Gastrocnemius medialis (tissue), 4 donors: Measurements from ENCODE around the gene EFNB3. TPM values are rescaled to one million over a fixed set of nuclear protein-coding genes. Genes with fewer than 3 reads are reported as not detected.
A peak's percentile ranks its signal among the peaks of the same experiment; 100 is the strongest.

Experiments used
- ATAC-seq, 2 donors: fragments of 150-250 bp; one replicate each; pipeline ENCODE4 v1.9.1; 2016
- DNase-seq, 2 donors: peaks; one replicate each; pipeline ENCODE4 v3.0.0-alpha.2; 2019
- H3K27ac ChIP-seq, 4 donors: fragments of 200-600 bp; sonication (generic); 1 replicate in 1 of 4; 2 replicates in 3 of 4; pipeline ENCODE4 v1.5.1; 2016 to 2018; ENCODE audit warnings: mild to moderate bottlenecking in 2 of 4, moderate library complexity in 1 of 4
- H3K27me3 ChIP-seq, 3 donors: fragments of 200-600 bp; sonication (generic) in 2 of 3; 1 replicate in 1 of 3; 2 replicates in 2 of 3; pipeline versions ENCODE4 v1.5.1 to v1.6.0; 2016 to 2019; ENCODE audit warnings: mild to moderate bottlenecking in 1 of 3, moderate library complexity in 1 of 3
- H3K36me3 ChIP-seq, 2 donors: fragments of 200-600 bp; sonication (generic) in 1 of 2; one replicate each; pipeline ENCODE4 v1.5.1; 2017 to 2018
- H3K4me1 ChIP-seq, 2 donors: fragments of 200-600 bp; sonication (generic) in 1 of 2; one replicate each; pipeline ENCODE4 v1.5.1; 2016 to 2017; ENCODE audit warnings: mild to moderate bottlenecking in 2 of 2
- H3K4me3 ChIP-seq, 4 donors: fragments of 200-600 bp; sonication (generic) in 3 of 4; 1 replicate in 1 of 4; 2 replicates in 3 of 4; pipeline ENCODE4 v1.5.1; 2016 to 2019; ENCODE audit warnings: mild to moderate bottlenecking in 2 of 4
- H3K9me3 ChIP-seq, 3 donors: fragments of 200-600 bp; sonication (generic) in 2 of 3; 1 replicate in 1 of 3; 2 replicates in 2 of 3; pipeline ENCODE4 v1.5.1; 2016 to 2019
- CTCF ChIP-seq, 5 experiments: fragments of 450-650 bp in 3 of 5; fragments of 200-600 bp in 2 of 5; sonication (generic) in 2 of 5; IDR thresholded peaks in 4 of 5; conservative IDR thresholded peaks in 1 of 5; 1 replicate in 4 of 5; 2 replicates in 1 of 5; pipeline ENCODE4 v1.5.1; 2016 to 2019; ENCODE audit warnings: antibody characterized with exemption in 5 of 5, mild to moderate bottlenecking in 3 of 5, moderate library complexity in 3 of 5
- POLR2A ChIP-seq, 2 donors: fragments of 450-650 bp; IDR thresholded peaks; one replicate each; pipeline ENCODE4 v1.6.1; 2017; ENCODE audit warnings: antibody characterized with exemption in 2 of 2, mild to moderate bottlenecking in 2 of 2, moderate library complexity in 2 of 2
- in situ Hi-C, 4 donors: fragments of 200-750 bp; cut with MboI; loops; one replicate each; pipeline versions ENCODE4 v1.15.0 to v1.8.0; 2017; ENCODE audit warnings: low sequenced_read_pairs in 4 of 4
- intact Hi-C: fragments of 100-400 bp; cut with DNase I; formaldehyde crosslinking; loops from one replicate; pipeline ENCODE4 v1.15.1; 2023; ENCODE audit warnings: low total_unique reads
- total RNA-seq, 4 donors: library from RNA; depleted of rRNA; stranded (reverse); fragments of >200 nt; gene quantifications; one replicate each; pipeline versions ENCODE4 v1.1.0 to v1.2.3, GENCODE V29; 2016

The EFNB3 gene
- total RNA-seq, 4 donors from 2014 or later = 0.13 to 0.46 (median 0.31) TPM; not detected in 1

GRCh38 chr17:7739746-7740145 lies 34.7 kb downstream of the EFNB3 start:
- in situ Hi-C loops = loop anchor here in 2 of 4 donors (25.0 kb wide), 2 partner anchors 148 to 248 kb away; partner anchors contain the start of gene CHD3 (in 1 of the 2)
- Histone ChIP-seq H3K9me3 (no peaks in the 10 kb centered on the region), H3K36me3 (no peaks in the 10 kb centered on the region), H3K4me3 (no peak overlapping the region), H3K27ac (no peak overlapping the region), H3K27me3 (peaks cover 0 to 10% (median 7%) of the 10 kb centered on the region in 3 donors), H3K4me1 (no peaks in the 10 kb centered on the region)
- DNase-seq (no peak), ATAC-seq (no peak)
- TF ChIP-seq POLR2A (IDR thresholded peaks at IDR 0.05) (no peak), CTCF (IDR thresholded peaks at IDR 0.05 in 4 of 5, conservative IDR thresholded peaks at IDR 0.05 in 1 of 5) (no peak)
- intact Hi-C loops = loop anchor here (5.0 to 10.0 kb wide), 5 partner anchors 83 to 315 kb away; partner anchors contain the start of genes CYB5D1, NAA38 and TMEM88

- no peak for ATAC-seq
- in situ Hi-C loops = loop anchor here in 2 of 4 donors (25.0 kb wide), 2 partner anchors 147 to 247 kb away; partner anchors contain the start of gene CHD3 (in 1 of the 2)
- peaks cover 0 to 10% (median 7%) of the 10 kb centered on the region in 3 donors for H3K27me3 ChIP-seq
- H3K27ac ChIP-seq = no peak overlapping the region
- intact Hi-C loops = loop anchor here (5.0 to 10.0 kb wide), 5 partner anchors 82 to 314 kb away; partner anchors contain the start of genes CYB5D1, NAA38 and TMEM88
- DNase-seq = no peak
- H3K36me3 ChIP-seq = no peaks in the 10 kb centered on the region
- no peaks in the 10 kb centered on the region for H3K4me1 ChIP-seq
- peak overlapping the region in 3 of 4 donors; percentile 13 to 25 (median 15) for H3K4me3 ChIP-seq
- no peak for TF ChIP-seq POLR2A (IDR thresholded peaks at IDR 0.05)
- TF ChIP-seq CTCF (IDR thresholded peaks at IDR 0.05 in 4 of 5, conservative IDR thresholded peaks at IDR 0.05 in 1 of 5) = no peak
- no peaks in the 10 kb centered on the region for H3K9me3 ChIP-seq
Observed at GRCh38 chr17:7740481-7741001, 35.5 kb downstream of the EFNB3 start.

GRCh38 chr17:7742729-7743128 lies 37.7 kb downstream of the EFNB3 start:
- H3K4me3 ChIP-seq = no peak overlapping the region
- ATAC-seq = no peak
- H3K27ac ChIP-seq = no peak overlapping the region
- DNase-seq = no peak
- H3K27me3 ChIP-seq = peaks cover 0 to 10% (median 7%) of the 10 kb centered on the region in 3 donors
- in situ Hi-C loops = loop anchor here in 2 of 4 donors (25.0 kb wide), 2 partner anchors 145 to 245 kb away; partner anchors contain the start of gene CHD3 (in 1 of the 2)
- no peaks in the 10 kb centered on the region for H3K9me3 ChIP-seq
- H3K4me1 ChIP-seq = no peaks in the 10 kb centered on the region
- TF ChIP-seq POLR2A (IDR thresholded peaks at IDR 0.05) = no peak
- TF ChIP-seq CTCF (IDR thresholded peaks at IDR 0.05 in 4 of 5, conservative IDR thresholded peaks at IDR 0.05 in 1 of 5) = no peak
- no peaks in the 10 kb centered on the region for H3K36me3 ChIP-seq
- intact Hi-C loops = loop anchor here (5.0 to 10.0 kb wide), 5 partner anchors 80 to 312 kb away; partner anchors contain the start of genes CYB5D1, NAA38 and TMEM88

- ATAC-seq = no peak
- DNase-seq = no peak
- no peak overlapping the region for H3K4me3 ChIP-seq
- no peaks in the 10 kb centered on the region for H3K36me3 ChIP-seq
- in situ Hi-C loops = loop anchor here in 2 of 4 donors (25.0 kb wide), 2 partner anchors 143 to 243 kb away; partner anchors contain the start of gene CHD3 (in 1 of the 2)
- no peaks in the 10 kb centered on the region for H3K9me3 ChIP-seq
- H3K27ac ChIP-seq = no peak overlapping the region
- TF ChIP-seq POLR2A (IDR thresholded peaks at IDR 0.05) = no peak
- TF ChIP-seq CTCF (IDR thresholded peaks at IDR 0.05 in 4 of 5, conservative IDR thresholded peaks at IDR 0.05 in 1 of 5) = no peak
- H3K27me3 ChIP-seq = peaks cover 0 to 13% (median 7%) of the 10 kb centered on the region in 3 donors
- no peaks in the 10 kb centered on the region for H3K4me1 ChIP-seq
- intact Hi-C loops = loop anchor here (5.0 to 10.0 kb wide), 5 partner anchors 78 to 310 kb away; partner anchors contain the start of genes CYB5D1, NAA38 and TMEM88
Observed at GRCh38 chr17:7744416-7744815, 39.4 kb downstream of the EFNB3 start.
